Kidney capillary endothelial cell (primary cell): Measurements from ENCODE around the gene MAGEB4.
"Not testable (repeated sequence)": the region's sequence is repeated elsewhere in the genome, so short reads cannot be mapped to it uniquely, and the experiment has no call there.

Experiments used
- DNase-seq: peaks from one replicate; pipeline ENCODE4 v3.0.0-alpha.2; 2018; ENCODE audit warnings: low spot score

Gene MAGEB4

GRCh38 chrX:30241724-30242415, at the start of gene MAGEB4:
Gene MAGEB4, plus strand, starts transcription at chrX:30242000. Its CDS starts 136 bp downstream, at chrX:30242136.
- no peak for DNase-seq

DNA sequence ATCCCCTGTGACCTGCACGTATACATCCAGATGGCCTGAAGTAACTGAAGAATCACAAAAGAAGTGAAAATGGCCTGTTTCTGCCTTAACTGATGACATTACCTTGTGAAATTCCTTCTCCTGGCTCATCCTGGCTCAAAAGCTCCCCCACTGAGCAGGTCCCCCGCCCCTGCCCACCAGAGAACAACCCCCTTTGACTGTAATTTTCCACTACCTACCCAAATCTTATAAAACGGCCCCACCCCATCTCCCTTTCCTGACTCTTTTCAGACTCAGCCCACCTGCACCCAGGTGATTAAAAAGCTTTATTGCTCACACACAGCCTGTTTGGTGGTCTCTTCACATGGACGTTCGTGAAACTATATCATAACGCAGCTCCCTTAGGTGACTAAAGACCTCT, 47.9 kb upstream of the MAGEB4 start:
- not testable (repeated sequence) for DNase-seq

- DNase-seq: no peak
Measured at GRCh38 chrX:30196322-30196721, 45.5 kb upstream of the MAGEB4 start.

DNA sequence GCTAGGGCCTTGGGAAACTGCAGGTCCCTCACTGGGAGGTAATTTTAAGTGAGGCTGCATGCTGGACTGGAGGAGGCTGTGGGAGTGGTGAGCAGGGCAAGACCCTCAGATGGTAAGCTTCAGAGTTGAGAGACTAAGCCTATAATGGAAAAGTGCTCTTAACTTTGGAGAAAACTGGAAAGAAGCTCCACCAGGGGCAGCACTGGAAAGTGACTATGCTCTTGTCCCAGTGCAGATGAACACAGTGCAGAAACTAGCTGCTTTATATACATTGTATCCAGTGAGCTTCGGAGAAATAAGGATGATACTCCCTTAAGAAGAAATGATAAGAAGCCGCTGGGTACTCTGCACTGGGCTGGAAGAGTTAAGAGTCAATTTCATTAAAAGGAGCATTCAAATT, 29.6 kb upstream of the MAGEB4 start:
- no peak for DNase-seq

GRCh38 chrX:30215357-30215843, 26.4 kb upstream of the MAGEB4 start, which contains the start of gene MAGEB2:
Gene MAGEB2, plus strand, starts transcription at chrX:30215563. Its CDS starts 3,018 bp downstream, at chrX:30218581.
- no peak for DNase-seq

DNA sequence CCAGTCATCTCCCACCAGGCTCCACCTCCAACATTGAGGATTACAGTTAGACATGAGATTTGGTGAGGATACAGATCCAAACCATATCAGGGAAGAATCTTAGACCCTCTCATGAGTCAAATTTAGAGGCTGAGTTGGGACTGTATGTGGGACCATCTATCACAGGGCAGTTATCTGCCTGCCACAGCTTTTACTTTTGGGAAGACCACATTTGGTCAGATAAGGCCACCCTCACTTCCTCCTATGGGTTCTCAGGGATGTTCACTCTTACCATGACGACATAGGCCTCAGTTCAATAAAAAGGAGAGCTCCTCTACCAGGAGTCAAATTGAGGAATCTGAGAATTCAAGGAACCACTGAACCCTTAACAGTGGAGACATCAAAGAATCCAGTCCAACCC, 24.3 kb upstream of the MAGEB4 start:
- DNase-seq: no peak

- DNase-seq: no peak
Measured at GRCh38 chrX:30219372-30219771, 22.4 kb upstream of the MAGEB4 start.

DNA sequence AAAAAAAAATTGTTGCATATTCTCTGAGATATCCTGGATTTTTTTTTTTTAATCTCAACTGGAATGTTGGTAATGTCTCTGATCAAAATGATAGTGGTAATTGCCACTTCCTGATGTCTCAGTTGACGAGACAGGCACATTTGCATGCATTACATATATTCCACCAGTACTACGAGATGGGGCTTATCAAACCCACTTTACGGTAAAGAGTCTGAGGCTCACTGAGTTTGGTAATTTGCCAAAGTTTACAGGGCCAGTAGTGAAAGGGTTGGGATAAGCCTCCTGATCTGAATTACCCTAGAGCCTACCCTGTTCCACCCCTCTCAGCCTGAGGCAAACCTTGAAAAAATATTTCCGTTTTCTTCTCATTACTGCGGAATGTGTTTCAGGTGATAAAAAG, 21.1 kb upstream of the MAGEB4 start:
- DNase-seq: no peak

DNA sequence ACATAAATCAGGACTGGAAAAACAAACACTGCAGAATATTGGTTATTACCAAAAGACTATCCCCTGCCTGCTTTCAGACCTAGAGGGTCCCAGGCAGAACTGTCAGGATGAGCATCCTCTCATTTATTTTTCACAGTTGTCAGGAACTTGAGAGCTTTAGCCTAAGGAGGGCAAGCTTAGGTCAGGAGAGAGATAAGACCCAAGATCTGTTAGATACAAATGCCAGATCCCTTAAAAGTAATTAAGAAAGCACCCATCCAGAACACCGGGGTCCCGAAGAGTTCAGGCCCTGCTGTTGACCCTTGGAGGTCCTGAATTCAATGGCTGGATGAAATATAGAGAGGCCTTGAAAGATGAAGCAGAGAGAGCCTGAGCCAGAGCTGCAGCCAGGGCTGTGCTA, 17.3 kb upstream of the MAGEB4 start:
- no peak for DNase-seq

- DNase-seq: no peak
Measured at GRCh38 chrX:30228526-30228925, 13.3 kb upstream of the MAGEB4 start.

GRCh38 chrX:30230395-30230794, 11.4 kb upstream of the MAGEB4 start, which contains the start of gene MAGEB3:
Gene MAGEB3, plus strand, starts transcription at chrX:30230657. Its CDS starts 5,268 bp downstream, at chrX:30235925.
- DNase-seq: no peak

GRCh38 chrX:30246769-30247489, 5.1 kb downstream of the MAGEB4 start, which contains the start of gene MAGEB1:
Gene MAGEB1, plus strand, starts transcription at chrX:30247146. Its CDS starts 3,348 bp downstream, at chrX:30250494.
- no peak for DNase-seq

DNA sequence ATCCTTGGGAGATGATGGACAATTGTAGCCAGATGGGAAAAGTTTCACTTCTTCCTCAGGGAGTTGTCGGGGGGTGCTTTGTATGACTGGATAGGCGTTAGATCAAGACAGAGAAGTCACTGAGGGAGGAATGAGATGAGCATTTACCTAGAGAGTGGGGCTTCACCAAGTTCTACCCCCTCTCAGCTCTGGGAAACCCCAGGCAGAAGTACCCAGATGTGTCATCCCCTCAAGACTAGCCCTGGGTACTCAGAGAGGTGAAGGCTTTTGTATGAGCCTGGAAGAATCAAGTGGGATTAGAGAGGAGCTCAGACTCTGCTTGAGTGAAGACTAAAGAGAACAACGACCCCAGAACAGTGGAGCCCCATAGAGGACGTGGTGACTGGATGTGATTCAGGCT, 7.1 kb downstream of the MAGEB4 start:
- no peak for DNase-seq

- DNase-seq: no peak
Measured at GRCh38 chrX:30253257-30253656, 11.5 kb downstream of the MAGEB4 start.

GRCh38 chrX:30259927-30260326, 18.1 kb downstream of the MAGEB4 start:
- DNase-seq: no peak

- DNase-seq: no peak
Measured at GRCh38 chrX:30261012-30261411, 19.2 kb downstream of the MAGEB4 start.

DNA sequence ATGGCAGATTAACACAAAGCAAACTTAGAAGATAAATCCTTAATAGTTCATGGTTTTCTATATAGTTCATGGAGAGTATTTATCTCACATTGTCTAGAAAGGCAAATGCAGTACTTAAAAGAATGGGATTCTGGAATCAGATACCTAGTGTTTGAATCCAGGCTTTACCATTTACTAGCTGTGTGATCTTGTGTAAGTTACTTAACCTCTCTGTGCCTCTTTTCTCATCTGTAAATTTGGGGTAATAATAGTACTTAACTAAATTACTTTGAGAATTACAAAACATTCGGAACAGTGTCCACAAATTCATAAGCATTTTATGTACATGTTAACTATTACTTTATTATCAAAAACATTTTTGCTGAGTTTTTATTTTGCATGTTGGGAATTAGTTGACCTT, 21.0 kb downstream of the MAGEB4 start:
- DNase-seq: no peak

DNA sequence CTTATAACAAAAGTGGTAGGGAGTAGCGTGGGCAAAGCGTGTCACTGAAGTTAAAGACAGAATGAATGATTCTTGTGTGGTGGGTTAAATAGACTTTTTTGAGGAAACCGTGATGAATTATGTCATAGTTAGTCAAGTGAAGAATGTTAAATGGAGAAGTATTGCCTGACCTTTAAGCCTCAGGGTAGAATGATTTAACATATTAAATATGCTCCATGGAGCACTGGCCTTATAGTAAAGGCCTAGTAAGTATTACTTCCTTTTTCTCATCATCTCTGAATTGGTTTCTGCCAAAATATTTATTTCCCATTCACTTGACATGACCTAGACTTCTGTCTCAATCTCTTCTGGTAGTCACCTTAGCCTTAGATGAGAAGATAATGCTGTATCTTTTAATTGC, 28.8 kb downstream of the MAGEB4 start:
- no peak for DNase-seq

- no peak for DNase-seq
Measured at GRCh38 chrX:30275498-30275897, 33.7 kb downstream of the MAGEB4 start.

DNA sequence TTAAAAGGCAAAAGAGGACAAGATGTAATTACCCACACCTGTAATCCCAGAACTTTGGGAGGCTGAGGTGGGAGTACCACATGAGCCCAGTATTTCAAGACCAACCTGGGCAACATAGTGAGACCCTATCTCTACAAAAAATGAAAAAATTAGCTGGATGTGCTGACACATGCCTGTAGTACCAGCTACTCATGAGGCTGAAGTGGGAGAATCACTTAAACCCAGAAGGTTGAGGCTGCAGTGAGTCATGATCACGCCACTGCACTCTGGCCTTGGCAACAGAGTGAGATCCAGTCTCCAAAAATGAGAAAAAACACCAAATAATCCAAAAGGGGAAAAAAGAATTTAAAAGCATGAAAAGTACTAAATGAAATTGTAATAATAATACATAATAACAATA, 36.6 kb downstream of the MAGEB4 start:
- no peak for DNase-seq

DNA sequence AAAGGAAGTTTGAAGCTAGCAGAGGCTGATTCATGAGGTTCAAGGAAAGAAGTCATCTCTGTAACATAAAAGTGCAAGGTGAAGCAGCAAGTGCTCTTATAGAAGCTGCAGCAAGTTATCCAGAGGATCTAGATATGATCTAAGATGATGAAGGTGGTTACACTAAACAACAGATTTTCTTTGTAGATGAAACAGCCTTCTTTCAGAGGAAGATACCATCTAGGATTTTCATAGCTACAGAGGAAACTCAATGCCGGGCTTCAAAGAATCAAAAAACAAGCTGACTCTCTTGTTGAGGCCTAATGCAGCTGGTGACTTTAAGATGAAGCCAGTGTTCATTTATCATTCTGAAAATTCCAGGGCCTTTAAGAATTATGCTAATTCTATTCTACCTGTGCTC, 38.6 kb downstream of the MAGEB4 start:
- DNase-seq: no peak

DNA sequence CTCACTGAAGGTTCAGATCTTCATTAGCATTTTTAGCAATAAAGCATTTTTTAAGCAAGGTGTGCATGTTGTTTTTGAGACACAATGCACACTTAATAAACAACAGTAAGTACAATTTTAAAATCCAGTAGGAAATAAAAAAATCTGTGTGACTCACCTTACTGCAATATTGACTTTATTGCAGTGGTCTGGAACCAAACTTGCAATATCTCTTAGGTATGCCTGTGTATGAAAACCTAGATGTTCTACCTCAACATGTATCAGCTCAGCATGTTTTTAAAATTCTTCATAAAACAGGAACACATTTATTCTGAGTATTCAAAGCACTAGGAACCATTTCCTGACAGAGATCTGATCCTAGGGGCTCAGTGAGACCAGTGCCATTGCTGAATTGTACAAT, 40.7 kb downstream of the MAGEB4 start:
- no peak for DNase-seq
